ENCODE measurements around the gene SLC25A51. TPM values are rescaled to one million over a fixed set of nuclear protein-coding genes. Genes with fewer than 3 reads are reported as not detected.
"Not testable (repeated sequence)": the region's sequence is repeated elsewhere in the genome, so short reads cannot be mapped to it uniquely, and the experiment has no call there.

The SLC25A51 gene
- polyA plus RNA-seq, 1 experiment = 29.9 TPM

GRCh38 chr9:37902131-37902530 lies 1.8 kb downstream of the SLC25A51 start:
- Histone ChIP-seq H3K4me3 (ENCODE audit: low read depth, low read length) (peak overlapping the region; percentile 83), H3K9me3 (ENCODE audit: control insufficient read depth, insufficient read depth, low read length) (no peaks in the 10 kb centered on the region; the same call in 1 of the 2 replicates), H3K27me3 (ENCODE audit: control insufficient read depth, insufficient read depth, low read length) (no peaks in the 10 kb centered on the region), H3K27ac (ENCODE audit: low read depth, low read length) (no peak overlapping the region)
- ChIA-PET CTCF (interaction anchor here (0.7 to 2.9 kb wide), 6 partner anchors 10 to 421 kb away, joined by 3 to 11 read pairs (median 4); no protein-coding TSS in a partner anchor), POLR2A (interaction anchor here (1.1 kb wide), 1 partner anchor 101 kb away, joined by 4 read pairs; the partner anchor contains the start of gene DCAF10)
- no peak for DNase-seq (ENCODE audit: low read depth, low spot score)
- TF ChIP-seq, protein P1, sequence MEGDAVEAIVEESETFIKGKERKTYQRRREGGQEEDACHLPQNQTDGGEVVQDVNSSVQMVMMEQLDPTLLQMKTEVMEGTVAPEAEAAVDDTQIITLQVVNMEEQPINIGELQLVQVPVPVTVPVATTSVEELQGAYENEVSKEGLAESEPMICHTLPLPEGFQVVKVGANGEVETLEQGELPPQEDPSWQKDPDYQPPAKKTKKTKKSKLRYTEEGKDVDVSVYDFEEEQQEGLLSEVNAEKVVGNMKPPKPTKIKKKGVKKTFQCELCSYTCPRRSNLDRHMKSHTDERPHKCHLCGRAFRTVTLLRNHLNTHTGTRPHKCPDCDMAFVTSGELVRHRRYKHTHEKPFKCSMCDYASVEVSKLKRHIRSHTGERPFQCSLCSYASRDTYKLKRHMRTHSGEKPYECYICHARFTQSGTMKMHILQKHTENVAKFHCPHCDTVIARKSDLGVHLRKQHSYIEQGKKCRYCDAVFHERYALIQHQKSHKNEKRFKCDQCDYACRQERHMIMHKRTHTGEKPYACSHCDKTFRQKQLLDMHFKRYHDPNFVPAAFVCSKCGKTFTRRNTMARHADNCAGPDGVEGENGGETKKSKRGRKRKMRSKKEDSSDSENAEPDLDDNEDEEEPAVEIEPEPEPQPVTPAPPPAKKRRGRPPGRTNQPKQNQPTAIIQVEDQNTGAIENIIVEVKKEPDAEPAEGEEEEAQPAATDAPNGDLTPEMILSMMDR (IDR thresholded peaks at IDR 0.05; ENCODE audit: low read depth, low read length) = no peak

- Histone ChIP-seq H3K27ac (ENCODE audit: low read depth, low read length) (peak overlapping the region; percentile 78), H3K4me3 (ENCODE audit: low read depth, low read length) (no peak overlapping the region), H3K27me3 (ENCODE audit: control insufficient read depth, insufficient read depth, low read length) (no peaks in the 10 kb centered on the region), H3K9me3 (ENCODE audit: control insufficient read depth, insufficient read depth, low read length) (no peaks in the 10 kb centered on the region)
- no peak for DNase-seq (ENCODE audit: low read depth, low spot score)
- ChIA-PET POLR2A (interaction anchor here (0.6 to 0.8 kb wide), 2 partner anchors 23 to 50 kb away, joined by 3 to 6 read pairs; no protein-coding TSS in a partner anchor), CTCF (interaction anchor here (0.6 to 1.7 kb wide), 7 partner anchors 14 to 365 kb away, joined by 3 to 8 read pairs (median 4); no protein-coding TSS in a partner anchor)
- TF ChIP-seq, protein P1 (IDR thresholded peaks at IDR 0.05; ENCODE audit: low read depth, low read length) = no peak
These were observed 4.9 kb downstream of the SLC25A51 start for GRCh38 chr9:37899041-37899440.

DNA sequence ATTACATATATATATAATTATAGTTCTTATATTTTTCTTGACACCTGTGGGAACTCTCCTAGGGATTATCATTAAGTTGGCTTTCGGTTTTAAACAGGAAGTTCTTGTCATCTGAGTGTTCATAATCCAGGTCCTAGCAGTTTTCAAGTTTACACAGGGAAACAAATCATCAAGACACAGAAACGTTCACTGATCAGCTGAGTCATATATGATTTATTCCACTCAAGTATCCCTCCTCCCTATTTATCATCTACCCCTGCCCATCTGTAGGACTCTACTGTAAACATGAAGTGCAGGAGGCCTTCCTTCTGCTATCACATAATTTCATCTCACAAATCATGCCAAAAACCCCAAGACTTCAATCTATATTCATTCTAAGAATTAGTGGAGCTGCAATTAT lies 6.3 kb downstream of the SLC25A51 start:
- no peak overlapping the region for H3K4me3 ChIP-seq (ENCODE audit: low read depth, low read length)
- TF ChIP-seq, protein P1 (IDR thresholded peaks at IDR 0.05; ENCODE audit: low read depth, low read length) = no peak
- no peak for DNase-seq (ENCODE audit: low read depth, low spot score)
- ChIA-PET CTCF (interaction anchor here (0.7 to 1.7 kb wide), 3 partner anchors 39 to 236 kb away, joined by 3 to 8 read pairs (median 3); no protein-coding TSS in a partner anchor), POLR2A (interaction anchor here (0.6 kb wide), 1 partner anchor 18 kb away, joined by 3 read pairs; no protein-coding TSS in a partner anchor)
- no peaks in the 10 kb centered on the region for H3K9me3 ChIP-seq (ENCODE audit: control insufficient read depth, insufficient read depth, low read length)
- no peak overlapping the region for H3K27ac ChIP-seq (ENCODE audit: low read depth, low read length)
- H3K27me3 ChIP-seq (ENCODE audit: control insufficient read depth, insufficient read depth, low read length) = no peaks in the 10 kb centered on the region

DNA sequence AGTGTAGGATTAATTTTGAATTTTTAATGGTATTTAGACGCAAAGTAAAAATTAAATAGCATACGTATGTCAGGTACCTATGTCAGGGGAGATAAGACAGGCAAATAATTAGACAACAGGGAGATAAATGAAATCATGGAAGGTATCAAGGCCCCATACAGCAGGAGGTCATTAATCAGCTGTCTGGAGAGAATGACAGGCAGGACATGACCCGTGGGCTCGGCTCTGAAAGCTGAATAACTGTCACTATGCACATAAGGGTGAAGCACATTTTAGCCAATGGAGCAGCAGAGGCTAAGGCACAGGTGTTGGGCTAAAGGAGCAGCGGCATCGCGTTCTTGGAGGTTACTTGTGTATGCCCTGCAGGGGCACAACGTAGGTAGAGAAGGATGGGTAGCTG lies 11.9 kb downstream of the SLC25A51 start:
- no peak overlapping the region for H3K4me3 ChIP-seq (ENCODE audit: low read depth, low read length)
- H3K27ac ChIP-seq (ENCODE audit: low read depth, low read length) = no peak overlapping the region
- TF ChIP-seq, protein P1 (IDR thresholded peaks at IDR 0.05; ENCODE audit: low read depth, low read length) = no peak
- DNase-seq (ENCODE audit: low read depth, low spot score) = no peak
- no peaks in the 10 kb centered on the region for H3K9me3 ChIP-seq (ENCODE audit: control insufficient read depth, insufficient read depth, low read length)
- ChIA-PET CTCF (interaction anchor here (1.5 kb wide), 1 partner anchor 10 kb away, joined by 4 read pairs; no protein-coding TSS in a partner anchor), POLR2A (no interaction called here)
- H3K27me3 ChIP-seq (ENCODE audit: control insufficient read depth, insufficient read depth, low read length) = no peaks in the 10 kb centered on the region

GRCh38 chr9:37891042-37891441 lies 12.9 kb downstream of the SLC25A51 start:
- DNase-seq (ENCODE audit: low read depth, low spot score); H3K9me3 ChIP-seq (ENCODE audit: control insufficient read depth, insufficient read depth, low read length); POLR2A ChIA-PET; H3K27ac ChIP-seq (ENCODE audit: low read depth, low read length); H3K27me3 ChIP-seq (ENCODE audit: control insufficient read depth, insufficient read depth, low read length); H3K4me3 ChIP-seq (ENCODE audit: low read depth, low read length): not testable (repeated sequence)
- CTCF ChIA-PET = interaction anchor here (1.3 kb wide), 1 partner anchor 373 kb away, joined by 3 read pairs; no protein-coding TSS in a partner anchor

All from AG04450 (cell line).